ENCODE data around the gene CACNA1D. TPM values are rescaled to one million over a fixed set of nuclear protein-coding genes. Genes with fewer than 3 reads are reported as not detected.

Gene CACNA1D
- total RNA-seq, 2 experiments from 2014 or later: 0.31 to 0.32 TPM

GRCh38 chr3:53772562-53772961 is 278.2 kb downstream of the CACNA1D start:
- H3K4me3 Mint-ChIP-seq: no peak overlapping the region
- DNase-seq: no peak
- H3K4me1 Mint-ChIP-seq (ENCODE audit: low read depth): peaks cover 7% of the 10 kb centered on the region
- H3K27ac Mint-ChIP-seq: no peak overlapping the region
- no peaks in the 10 kb centered on the region for H3K36me3 Mint-ChIP-seq (ENCODE audit: low read depth)
- ChIA-PET CTCF (no interaction called here), POLR2A (no interaction called here)
- H3K9me3 Mint-ChIP-seq (ENCODE audit: insufficient read depth): no peaks in the 10 kb centered on the region
- H3K27me3 Mint-ChIP-seq (ENCODE audit: low read depth): peaks cover 11% of the 10 kb centered on the region
- ATAC-seq: no peak

- CTCF ChIA-PET: no interaction called here
- H3K36me3 Mint-ChIP-seq (ENCODE audit: low read depth): no peaks in the 10 kb centered on the region
These were observed 278.6 kb downstream of the CACNA1D start for GRCh38 chr3:53773021-53773436.

GRCh38 chr3:53773611-53774368 is 279.4 kb downstream of the CACNA1D start:
- no peak for ATAC-seq
- peaks cover 11% of the 10 kb centered on the region for H3K27me3 Mint-ChIP-seq (ENCODE audit: low read depth)
- no peak overlapping the region for H3K27ac Mint-ChIP-seq
- no peak for DNase-seq
- peaks cover 10% of the 10 kb centered on the region for H3K4me1 Mint-ChIP-seq (ENCODE audit: low read depth)
- H3K36me3 Mint-ChIP-seq (ENCODE audit: low read depth): no peaks in the 10 kb centered on the region
- POLR2A ChIA-PET: no interaction called here
- CTCF ChIA-PET: no interaction called here
- no peaks in the 10 kb centered on the region for H3K9me3 Mint-ChIP-seq (ENCODE audit: insufficient read depth)
- no peak overlapping the region for H3K4me3 Mint-ChIP-seq

More at GRCh38 chr3:53773021-53773436, 278.6 kb downstream of the CACNA1D start:
- ATAC-seq (no peak), DNase-seq (no peak)
- Mint-ChIP-seq H3K27ac (no peak overlapping the region), H3K27me3 (ENCODE audit: low read depth) (peaks cover 11% of the 10 kb centered on the region), H3K4me1 (ENCODE audit: low read depth) (peaks cover 10% of the 10 kb centered on the region), H3K4me3 (no peak overlapping the region), H3K9me3 (ENCODE audit: insufficient read depth) (no peaks in the 10 kb centered on the region)
- POLR2A ChIA-PET: no interaction called here

GRCh38 chr3:53774414-53774813 is 280.0 kb downstream of the CACNA1D start:
- ATAC-seq (no peak), DNase-seq (no peak)
- Mint-ChIP-seq H3K36me3 (ENCODE audit: low read depth) (no peaks in the 10 kb centered on the region), H3K4me1 (ENCODE audit: low read depth) (peaks cover 10% of the 10 kb centered on the region), H3K27ac (no peak overlapping the region), H3K27me3 (ENCODE audit: low read depth) (peaks cover 11% of the 10 kb centered on the region), H3K4me3 (no peak overlapping the region), H3K9me3 (ENCODE audit: insufficient read depth) (no peaks in the 10 kb centered on the region)
- ChIA-PET CTCF (no interaction called here), POLR2A (no interaction called here)

GRCh38 chr3:53775018-53775417 is 280.6 kb downstream of the CACNA1D start:
- no peak for ATAC-seq
- Mint-ChIP-seq H3K4me3 (no peak overlapping the region), H3K9me3 (ENCODE audit: insufficient read depth) (no peaks in the 10 kb centered on the region), H3K27me3 (ENCODE audit: low read depth) (peaks cover 10% of the 10 kb centered on the region), H3K27ac (no peak overlapping the region), H3K4me1 (ENCODE audit: low read depth) (peaks cover 10% of the 10 kb centered on the region), H3K36me3 (ENCODE audit: low read depth) (no peaks in the 10 kb centered on the region)
- POLR2A ChIA-PET: no interaction called here
- CTCF ChIA-PET: no interaction called here
- DNase-seq: no peak

- no peak for DNase-seq
- ChIA-PET CTCF (no interaction called here), POLR2A (no interaction called here)
- H3K4me3 Mint-ChIP-seq: no peak overlapping the region
- H3K4me1 Mint-ChIP-seq (ENCODE audit: low read depth): peaks cover 10% of the 10 kb centered on the region
- ATAC-seq: no peak
- H3K36me3 Mint-ChIP-seq (ENCODE audit: low read depth): no peaks in the 10 kb centered on the region
- H3K27ac Mint-ChIP-seq: no peak overlapping the region
- H3K9me3 Mint-ChIP-seq (ENCODE audit: insufficient read depth): no peaks in the 10 kb centered on the region
- peaks cover 8% of the 10 kb centered on the region for H3K27me3 Mint-ChIP-seq (ENCODE audit: low read depth)
These were observed 281.4 kb downstream of the CACNA1D start for GRCh38 chr3:53775834-53776251.

GRCh38 chr3:53776494-53777101 is 282.2 kb downstream of the CACNA1D start:
- POLR2A ChIA-PET: no interaction called here

GRCh38 chr3:53777468-53777867 is 283.1 kb downstream of the CACNA1D start:
- peaks cover 12% of the 10 kb centered on the region for H3K27me3 Mint-ChIP-seq (ENCODE audit: low read depth)
- POLR2A ChIA-PET: no interaction called here
- no peak for ATAC-seq
- H3K36me3 Mint-ChIP-seq (ENCODE audit: low read depth): no peaks in the 10 kb centered on the region
- H3K9me3 Mint-ChIP-seq (ENCODE audit: insufficient read depth): no peaks in the 10 kb centered on the region
- no peak overlapping the region for H3K4me3 Mint-ChIP-seq
- DNase-seq: no peak
- H3K4me1 Mint-ChIP-seq (ENCODE audit: low read depth): peaks cover 10% of the 10 kb centered on the region
- H3K27ac Mint-ChIP-seq: no peak overlapping the region
- CTCF ChIA-PET: no interaction called here

More at GRCh38 chr3:53776494-53777101, 282.2 kb downstream of the CACNA1D start:
- H3K9me3 Mint-ChIP-seq (ENCODE audit: insufficient read depth): no peaks in the 10 kb centered on the region
- ATAC-seq (no peak), DNase-seq (no peak)
- H3K4me1 Mint-ChIP-seq (ENCODE audit: low read depth): peaks cover 10% of the 10 kb centered on the region
- peaks cover 12% of the 10 kb centered on the region for H3K27me3 Mint-ChIP-seq (ENCODE audit: low read depth)
- H3K4me3 Mint-ChIP-seq: no peak overlapping the region
- no peak overlapping the region for H3K27ac Mint-ChIP-seq
- CTCF ChIA-PET: no interaction called here
- no peaks in the 10 kb centered on the region for H3K36me3 Mint-ChIP-seq (ENCODE audit: low read depth)

- H3K9me3 Mint-ChIP-seq (ENCODE audit: insufficient read depth): no peaks in the 10 kb centered on the region
- DNase-seq (no peak), ATAC-seq (no peak)
- peaks cover 10% of the 10 kb centered on the region for H3K4me1 Mint-ChIP-seq (ENCODE audit: low read depth)
- ChIA-PET CTCF (no interaction called here), POLR2A (no interaction called here)
- H3K36me3 Mint-ChIP-seq (ENCODE audit: low read depth): no peaks in the 10 kb centered on the region
- H3K27ac Mint-ChIP-seq: no peak overlapping the region
- peaks cover 12% of the 10 kb centered on the region for H3K27me3 Mint-ChIP-seq (ENCODE audit: low read depth)
- no peak overlapping the region for H3K4me3 Mint-ChIP-seq
These were observed 283.7 kb downstream of the CACNA1D start for GRCh38 chr3:53778153-53778552.

GRCh38 chr3:53780171-53780570 is 285.8 kb downstream of the CACNA1D start:
- peaks cover 10% of the 10 kb centered on the region for H3K4me1 Mint-ChIP-seq (ENCODE audit: low read depth)
- no peak overlapping the region for H3K4me3 Mint-ChIP-seq
- H3K9me3 Mint-ChIP-seq (ENCODE audit: insufficient read depth): no peaks in the 10 kb centered on the region
- ChIA-PET CTCF (no interaction called here), POLR2A (no interaction called here)
- ATAC-seq (no peak), DNase-seq (no peak)
- peaks cover 6% of the 10 kb centered on the region for H3K27me3 Mint-ChIP-seq (ENCODE audit: low read depth)
- H3K27ac Mint-ChIP-seq: no peak overlapping the region
- no peaks in the 10 kb centered on the region for H3K36me3 Mint-ChIP-seq (ENCODE audit: low read depth)

GRCh38 chr3:53780806-53781205 is 286.4 kb downstream of the CACNA1D start:
- DNase-seq (no peak), ATAC-seq (no peak)
- H3K27me3 Mint-ChIP-seq (ENCODE audit: low read depth): peaks cover 6% of the 10 kb centered on the region
- ChIA-PET POLR2A (no interaction called here), CTCF (no interaction called here)
- no peak overlapping the region for H3K27ac Mint-ChIP-seq
- H3K9me3 Mint-ChIP-seq (ENCODE audit: insufficient read depth): no peaks in the 10 kb centered on the region
- H3K36me3 Mint-ChIP-seq (ENCODE audit: low read depth): no peaks in the 10 kb centered on the region
- H3K4me1 Mint-ChIP-seq (ENCODE audit: low read depth): peaks cover 10% of the 10 kb centered on the region
- no peak overlapping the region for H3K4me3 Mint-ChIP-seq

- no peaks in the 10 kb centered on the region for H3K9me3 Mint-ChIP-seq (ENCODE audit: insufficient read depth)
- no peak overlapping the region for H3K4me3 Mint-ChIP-seq
- peaks cover 6% of the 10 kb centered on the region for H3K27me3 Mint-ChIP-seq (ENCODE audit: low read depth)
- no peaks in the 10 kb centered on the region for H3K36me3 Mint-ChIP-seq (ENCODE audit: low read depth)
- ATAC-seq (no peak), DNase-seq (no peak)
- CTCF ChIA-PET: no interaction called here
- no peaks in the 10 kb centered on the region for H3K4me1 Mint-ChIP-seq (ENCODE audit: low read depth)
- POLR2A ChIA-PET: no interaction called here
- H3K27ac Mint-ChIP-seq: no peak overlapping the region
These were observed 292.6 kb downstream of the CACNA1D start for GRCh38 chr3:53787016-53787415.

GRCh38 chr3:53788038-53788437 is 293.6 kb downstream of the CACNA1D start:
- no peak overlapping the region for H3K27ac Mint-ChIP-seq
- DNase-seq: no peak
- no peaks in the 10 kb centered on the region for H3K9me3 Mint-ChIP-seq (ENCODE audit: insufficient read depth)
- peaks cover 6% of the 10 kb centered on the region for H3K27me3 Mint-ChIP-seq (ENCODE audit: low read depth)
- ATAC-seq: no peak
- POLR2A ChIA-PET: no interaction called here
- no peaks in the 10 kb centered on the region for H3K4me1 Mint-ChIP-seq (ENCODE audit: low read depth)
- H3K4me3 Mint-ChIP-seq: no peak overlapping the region
- no peaks in the 10 kb centered on the region for H3K36me3 Mint-ChIP-seq (ENCODE audit: low read depth)
- CTCF ChIA-PET: no interaction called here
